Measurements from ENCODE around the gene BABAM2.

Gene BABAM2

GRCh38 chr2:28340312-28341202 is 450.0 kb downstream of the BABAM2 start:
- Histone ChIP-seq H3K27me3 (replicated peaks in 2 of 5; ENCODE audit: control insufficient read depth in 4 of 5, insufficient read depth in 5 of 5, low read length in 4 of 5) (no peaks in the 10 kb centered on the region), H3K4me1 (ENCODE audit: control extremely low read depth in 1 of 4, control insufficient read depth in 4 of 4, insufficient read depth in 4 of 4, low read length in 3 of 4) (peaks cover 0 to 25% (median 1%) of the 10 kb centered on the region in 4 experiments), H3K36me3 (ENCODE audit: control insufficient read depth in 4 of 4, insufficient read depth in 4 of 4, low read length in 3 of 4) (peaks cover 0 to 10% (median 4%) of the 10 kb centered on the region in 4 experiments), H3K4me3 (ENCODE audit: control insufficient read depth in 1 of 7, extremely low read depth in 1 of 7, insufficient read depth in 4 of 7, low read depth in 2 of 7, low read length in 6 of 7) (no peak overlapping the region), H3K9me3 (ENCODE audit: control extremely low read depth in 1 of 5, control insufficient read depth in 4 of 5, insufficient read depth in 2 of 5, low read depth in 1 of 5, low read length in 4 of 5) (no peaks in the 10 kb centered on the region), H3K27ac (ENCODE audit: insufficient read depth in 1 of 2, low read depth in 1 of 2, low read length in 2 of 2, poor library complexity in 1 of 2, severe bottlenecking in 2 of 2) (no peak overlapping the region)
- DNase-seq = no peak
- 89% methylated on average over 7 of the region's 15 CpGs for WGBS (ENCODE audit: insufficient coverage)
- POLR2A ChIA-PET = no interaction called here
- CTCF ChIA-PET = interaction anchor here (0.7 to 2.2 kb wide), 9 partner anchors 9 to 67 kb away, joined by 3 to 6 read pairs (median 3); no protein-coding TSS in a partner anchor

DNA sequence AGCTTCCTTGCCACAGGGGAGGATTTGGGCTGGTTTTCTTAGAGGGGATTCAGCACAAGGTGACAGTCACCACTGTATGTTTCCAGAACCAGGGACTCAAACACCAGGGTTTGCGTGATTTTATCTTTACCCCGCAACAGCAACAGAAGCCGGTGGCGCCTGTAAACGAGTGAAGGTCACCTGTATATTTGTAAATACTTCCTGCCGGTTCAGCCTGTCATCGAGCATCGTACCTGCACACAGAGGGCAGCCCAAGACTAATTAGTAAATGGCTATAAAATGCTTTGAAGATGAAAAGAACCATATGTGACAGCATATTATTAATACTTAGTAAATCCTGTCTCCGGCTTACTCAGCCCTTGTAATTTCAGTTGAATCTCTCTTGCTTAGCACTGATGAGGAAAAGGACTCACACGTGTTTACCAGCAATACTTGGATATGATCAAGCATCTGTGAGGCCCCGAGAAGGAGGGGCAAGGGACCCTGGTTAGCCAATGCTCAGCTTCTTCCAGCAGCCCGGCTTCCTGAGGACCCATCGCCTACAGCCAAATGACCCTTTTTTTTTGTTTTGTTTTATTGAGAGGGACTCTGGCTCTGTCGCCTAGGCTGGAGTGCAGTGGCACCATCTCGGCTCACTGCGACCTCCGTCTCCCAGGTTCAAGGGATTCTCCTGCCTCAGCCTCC is 450.8 kb downstream of the BABAM2 start:
- no peaks in the 10 kb centered on the region for H3K9me3 ChIP-seq (ENCODE audit: control extremely low read depth in 1 of 5, control insufficient read depth in 4 of 5, insufficient read depth in 2 of 5, low read depth in 1 of 5, low read length in 4 of 5)
- ChIA-PET POLR2A (interaction anchor here (0.9 to 1.6 kb wide), 2 partner anchors 51 to 59 kb away, joined by 3 to 4 read pairs; partner anchors contain the start of gene FOSL2), CTCF (interaction anchor here (0.6 to 2.2 kb wide), 7 partner anchors 8 to 503 kb away, joined by 3 to 6 read pairs (median 3); no protein-coding TSS in a partner anchor)
- H3K27ac ChIP-seq (ENCODE audit: insufficient read depth in 1 of 2, low read depth in 1 of 2, low read length in 2 of 2, poor library complexity in 1 of 2, severe bottlenecking in 2 of 2) = no peak overlapping the region
- peaks cover 0 to 25% (median 1%) of the 10 kb centered on the region in 4 experiments for H3K4me1 ChIP-seq (ENCODE audit: control extremely low read depth in 1 of 4, control insufficient read depth in 4 of 4, insufficient read depth in 4 of 4, low read length in 3 of 4)
- WGBS (ENCODE audit: insufficient coverage) = 97% methylated on average over 15 of the region's 17 CpGs
- no peaks in the 10 kb centered on the region for H3K27me3 ChIP-seq (replicated peaks in 2 of 5; ENCODE audit: control insufficient read depth in 4 of 5, insufficient read depth in 5 of 5, low read length in 4 of 5)
- H3K36me3 ChIP-seq (ENCODE audit: control insufficient read depth in 4 of 4, insufficient read depth in 4 of 4, low read length in 3 of 4) = peaks cover 0 to 10% (median 4%) of the 10 kb centered on the region in 4 experiments
- H3K4me3 ChIP-seq (ENCODE audit: control insufficient read depth in 1 of 7, extremely low read depth in 1 of 7, insufficient read depth in 4 of 7, low read depth in 2 of 7, low read length in 6 of 7) = no peak overlapping the region
- DNase-seq = no peak

- POLR2A ChIA-PET = interaction anchor here (0.9 to 1.6 kb wide), 2 partner anchors 50 to 58 kb away, joined by 3 to 4 read pairs; partner anchors contain the start of gene FOSL2
- no peaks in the 10 kb centered on the region for H3K9me3 ChIP-seq (ENCODE audit: control extremely low read depth in 1 of 5, control insufficient read depth in 4 of 5, insufficient read depth in 2 of 5, low read depth in 1 of 5, low read length in 4 of 5)
- DNase-seq = no peak
Measured at GRCh38 chr2:28342081-28342967, 451.8 kb downstream of the BABAM2 start.

GRCh38 chr2:28343184-28343942 is 452.8 kb downstream of the BABAM2 start:
- no peaks in the 10 kb centered on the region for H3K27me3 ChIP-seq (replicated peaks in 2 of 5; ENCODE audit: control insufficient read depth in 4 of 5, insufficient read depth in 5 of 5, low read length in 4 of 5)
- 94% methylated on average over 2 of the region's 5 CpGs for WGBS (ENCODE audit: insufficient coverage)
- H3K4me1 ChIP-seq (ENCODE audit: control extremely low read depth in 1 of 4, control insufficient read depth in 4 of 4, insufficient read depth in 4 of 4, low read length in 3 of 4) = peaks cover 0 to 29% (median 11%) of the 10 kb centered on the region in 4 experiments
- no peak overlapping the region for H3K27ac ChIP-seq (ENCODE audit: insufficient read depth in 1 of 2, low read depth in 1 of 2, low read length in 2 of 2, poor library complexity in 1 of 2, severe bottlenecking in 2 of 2)
- ChIA-PET POLR2A (interaction anchor here (0.9 kb wide), 1 partner anchor 16 kb away, joined by 4 read pairs; no protein-coding TSS in a partner anchor), CTCF (interaction anchor here (1.1 to 1.4 kb wide), 4 partner anchors 10 to 39 kb away, joined by 3 to 6 read pairs (median 4); no protein-coding TSS in a partner anchor)
- no peaks in the 10 kb centered on the region for H3K9me3 ChIP-seq (ENCODE audit: control extremely low read depth in 1 of 5, control insufficient read depth in 4 of 5, insufficient read depth in 2 of 5, low read depth in 1 of 5, low read length in 4 of 5)
- H3K36me3 ChIP-seq (ENCODE audit: control insufficient read depth in 4 of 4, insufficient read depth in 4 of 4, low read length in 3 of 4) = peaks cover 0 to 10% (median 4%) of the 10 kb centered on the region in 4 experiments
- no peak for DNase-seq
- no peak overlapping the region for H3K4me3 ChIP-seq (ENCODE audit: control insufficient read depth in 1 of 7, extremely low read depth in 1 of 7, insufficient read depth in 4 of 7, low read depth in 2 of 7, low read length in 6 of 7)

More at GRCh38 chr2:28342081-28342967, 451.8 kb downstream of the BABAM2 start:
- H3K27ac ChIP-seq (ENCODE audit: insufficient read depth in 1 of 2, low read depth in 1 of 2, low read length in 2 of 2, poor library complexity in 1 of 2, severe bottlenecking in 2 of 2) = no peak overlapping the region
- H3K4me3 ChIP-seq (ENCODE audit: control insufficient read depth in 1 of 7, extremely low read depth in 1 of 7, insufficient read depth in 4 of 7, low read depth in 2 of 7, low read length in 6 of 7) = no peak overlapping the region
- peaks cover 0 to 10% (median 4%) of the 10 kb centered on the region in 4 experiments for H3K36me3 ChIP-seq (ENCODE audit: control insufficient read depth in 4 of 4, insufficient read depth in 4 of 4, low read length in 3 of 4)
- WGBS (ENCODE audit: insufficient coverage) = 92% methylated on average over 13 of the region's 15 CpGs
- H3K27me3 ChIP-seq (replicated peaks in 2 of 5; ENCODE audit: control insufficient read depth in 4 of 5, insufficient read depth in 5 of 5, low read length in 4 of 5) = no peaks in the 10 kb centered on the region
- peaks cover 0 to 25% (median 1%) of the 10 kb centered on the region in 4 experiments for H3K4me1 ChIP-seq (ENCODE audit: control extremely low read depth in 1 of 4, control insufficient read depth in 4 of 4, insufficient read depth in 4 of 4, low read length in 3 of 4)
- CTCF ChIA-PET = interaction anchor here (1.1 to 1.4 kb wide), 4 partner anchors 9 to 40 kb away, joined by 3 to 6 read pairs (median 4); no protein-coding TSS in a partner anchor

DNA sequence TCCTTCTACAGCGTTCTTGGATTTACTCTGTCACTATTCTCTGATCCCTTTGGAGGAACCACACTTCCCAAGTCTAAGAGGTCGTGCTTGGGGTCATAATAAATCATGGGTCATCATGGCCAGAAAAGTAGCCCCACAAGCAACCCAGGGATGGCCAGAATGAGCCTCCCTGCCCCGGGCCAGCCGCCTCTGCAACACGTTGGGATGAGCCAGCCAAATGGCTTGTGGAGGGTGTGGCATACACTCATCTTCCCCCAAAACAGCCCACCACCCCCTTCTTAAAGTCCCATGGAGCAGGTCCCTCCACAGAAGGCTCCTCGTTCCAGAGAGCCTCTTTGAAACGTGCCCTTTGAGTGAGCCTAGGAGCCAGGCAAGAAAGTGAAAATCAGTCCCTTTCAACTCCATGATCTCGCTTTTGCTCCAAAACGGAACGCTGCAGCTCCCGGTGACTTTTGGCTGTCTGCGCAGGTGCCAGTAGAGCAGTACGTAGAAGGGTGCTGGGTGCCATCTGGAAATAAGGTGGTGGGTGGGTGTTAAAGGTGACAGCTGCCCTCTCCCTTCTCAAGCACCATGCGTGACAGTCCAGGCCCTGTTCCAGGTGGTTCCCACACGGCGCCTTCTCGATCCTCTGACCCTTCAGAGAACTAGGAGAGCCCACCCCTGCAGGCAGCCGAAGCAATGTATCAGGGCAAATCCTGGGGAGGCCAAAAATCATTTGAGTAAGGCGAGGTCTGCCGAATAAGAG is 453.6 kb downstream of the BABAM2 start:
- ChIA-PET CTCF (interaction anchor here (1.1 kb wide), 1 partner anchor 16 kb away, joined by 6 read pairs; no protein-coding TSS in a partner anchor), POLR2A (no interaction called here)
- Histone ChIP-seq H3K36me3 (ENCODE audit: control insufficient read depth in 4 of 4, insufficient read depth in 4 of 4, low read length in 3 of 4) (peaks cover 0 to 8% (median 2%) of the 10 kb centered on the region in 4 experiments), H3K4me3 (ENCODE audit: control insufficient read depth in 1 of 7, extremely low read depth in 1 of 7, insufficient read depth in 4 of 7, low read depth in 2 of 7, low read length in 6 of 7) (no peak overlapping the region), H3K27me3 (replicated peaks in 2 of 5; ENCODE audit: control insufficient read depth in 4 of 5, insufficient read depth in 5 of 5, low read length in 4 of 5) (no peaks in the 10 kb centered on the region), H3K4me1 (ENCODE audit: control extremely low read depth in 1 of 4, control insufficient read depth in 4 of 4, insufficient read depth in 4 of 4, low read length in 3 of 4) (peaks cover 3 to 29% (median 16%) of the 10 kb centered on the region in 4 experiments), H3K9me3 (ENCODE audit: control extremely low read depth in 1 of 5, control insufficient read depth in 4 of 5, insufficient read depth in 2 of 5, low read depth in 1 of 5, low read length in 4 of 5) (no peaks in the 10 kb centered on the region), H3K27ac (ENCODE audit: insufficient read depth in 1 of 2, low read depth in 1 of 2, low read length in 2 of 2, poor library complexity in 1 of 2, severe bottlenecking in 2 of 2) (no peak overlapping the region)
- DNase-seq = no peak
- WGBS (ENCODE audit: insufficient coverage) = 97% methylated on average over 16 of the region's 20 CpGs

All from common myeloid progenitor, CD34-positive (primary cell).